IMR-90 (cell line): ENCODE measurements around the gene CAMTA1. TPM values are rescaled to one million over a fixed set of nuclear protein-coding genes. Genes with fewer than 3 reads are reported as not detected.

ENCODE experiments used
- ATAC-seq: fragments of 200-7000 bp; cut with Tn5 transposase; 2 replicates; pipeline ENCODE4 v1.9.1; 2020; ENCODE audit warnings: low read depth, mild to moderate bottlenecking, moderate library complexity
- BruUV-seq: library from RNA; stranded (reverse); fragments of 400-500 nt; replicated peaks from 2 replicates; lab custom pipeline; 2021; lab: Mats Ljungman, UMichigan
- CTCF ChIA-PET: fragments of 300-600 bp; formaldehyde crosslinking; extraction: SDS; loops from one replicate; lab custom pipeline; 2021; ENCODE audit warnings: antibody characterized with exemption; lab: Yijun Ruan, JAX
- POLR2A ChIA-PET: fragments of 300-600 bp; sonication (Branson Sonifier 250); formaldehyde crosslinking; loops from one replicate; lab custom pipeline; 2022; ENCODE audit warnings: antibody characterized with exemption; ENCODE audit not compliant: unreplicated experiment; lab: Charles Lee
- DNase-seq: peaks from one replicate; pipeline ENCODE4 v3.0.0; 2013
- H2AFZ ChIP-seq: replicated peaks from 2 replicates; pipeline ENCODE3; 2013; ENCODE audit warnings: low read length, mild to moderate bottlenecking; ENCODE audit not compliant: poor library complexity
- H2AK5ac ChIP-seq: 2 replicates; pipeline ENCODE4 v1.6.1; 2013; ENCODE audit warnings: low read depth, low read length, inconsistent platforms
- H2AK9ac ChIP-seq: replicated peaks from 2 replicates; pipeline ENCODE3; 2013; ENCODE audit warnings: mild to moderate bottlenecking, low read depth, low read length, moderate library complexity; ENCODE audit not compliant: poor library complexity
- H2BK120ac ChIP-seq: 2 replicates; pipeline ENCODE4 v1.6.1; 2013; ENCODE audit warnings: low read depth, low read length, inconsistent platforms
- H2BK15ac ChIP-seq: 3 replicates; pipeline ENCODE4 v1.6.1; 2013; ENCODE audit warnings: low read depth, low read length, inconsistent platforms
- H2BK20ac ChIP-seq: 2 replicates; pipeline ENCODE4 v1.6.1; 2013; ENCODE audit warnings: low read depth, mild to moderate bottlenecking, inconsistent platforms, low read length, moderate library complexity
- H2BK5ac ChIP-seq: 2 replicates; pipeline ENCODE4 v1.6.1; 2013; ENCODE audit warnings: mild to moderate bottlenecking, low read depth, low read length, inconsistent platforms; ENCODE audit not compliant: poor library complexity, severe bottlenecking
- H3K14ac ChIP-seq: replicated peaks from 2 replicates; pipeline ENCODE4 v1.6.1; 2013; ENCODE audit warnings: low read depth, low read length, inconsistent platforms
- H3K18ac ChIP-seq: 2 replicates; pipeline ENCODE4 v1.6.1; 2013; ENCODE audit warnings: low read depth, low read length, control low read depth
- H3K23ac ChIP-seq: 2 replicates; pipeline ENCODE4 v1.6.1; 2013; ENCODE audit warnings: low read depth, low read length, inconsistent platforms
- H3K27ac ChIP-seq: 2 replicates; pipeline ENCODE4 v1.5.1; 2013; ENCODE audit warnings: mild to moderate bottlenecking, control low read depth, low read length; ENCODE audit not compliant: insufficient read depth
- H3K27me3 ChIP-seq: 2 replicates; pipeline ENCODE4 v1.6.1; 2013; ENCODE audit warnings: low read length; ENCODE audit not compliant: control insufficient read depth, insufficient read depth
- H3K36me3 ChIP-seq: 2 replicates; pipeline ENCODE4 v1.6.1; 2013; ENCODE audit warnings: low read length, mixed read lengths; ENCODE audit not compliant: control insufficient read depth, insufficient read depth
- H3K4ac ChIP-seq: 2 replicates; pipeline ENCODE4 v1.6.1; 2013; ENCODE audit warnings: low read depth, low read length, inconsistent platforms
- H3K4me1 ChIP-seq: 2 replicates; pipeline ENCODE4 v1.6.1; 2013; ENCODE audit warnings: low read length, mixed read lengths; ENCODE audit not compliant: control insufficient read depth, insufficient read depth
- H3K4me2 ChIP-seq: 2 replicates; pipeline ENCODE4 v1.6.1; 2013; ENCODE audit warnings: low read depth, mild to moderate bottlenecking, control low read depth, low read length, moderate library complexity
- H3K4me3 ChIP-seq: 2 replicates; pipeline ENCODE4 v1.5.1; 2013; ENCODE audit warnings: low read depth, mild to moderate bottlenecking, control low read depth, low read length, moderate library complexity; ENCODE audit not compliant: insufficient read depth
- H3K56ac ChIP-seq: 2 replicates; pipeline ENCODE4 v1.6.1; 2013; ENCODE audit warnings: low read length, inconsistent platforms; ENCODE audit not compliant: insufficient read depth; ENCODE audit errors: extremely low read depth
- H3K79me1 ChIP-seq, 2 experiments: 2 replicates each; pipeline ENCODE4 v1.6.1; 2013; ENCODE audit warnings: low read length in 2 of 2, inconsistent platforms in 1 of 2, low read depth in 1 of 2
- H3K9ac ChIP-seq: 2 replicates; pipeline ENCODE4 v1.6.1; 2013; ENCODE audit warnings: low read depth, low read length, control low read depth
- H3K9me1 ChIP-seq: 2 replicates; pipeline ENCODE4 v1.6.1; 2013; ENCODE audit warnings: low read length, inconsistent platforms; ENCODE audit not compliant: insufficient read depth
- H3K9me3 ChIP-seq: 2 replicates; pipeline ENCODE4 v1.6.1; 2013; ENCODE audit warnings: low read length; ENCODE audit not compliant: control insufficient read depth, insufficient read depth
- H4K20me1 ChIP-seq: 2 replicates; pipeline ENCODE4 v1.6.1; 2013; ENCODE audit warnings: low read length, inconsistent platforms; ENCODE audit not compliant: insufficient read depth
- H4K5ac ChIP-seq: 2 replicates; pipeline ENCODE4 v1.6.1; 2013; ENCODE audit warnings: mild to moderate bottlenecking, low read depth, low read length, control low read depth
- H4K8ac ChIP-seq, 2 experiments: 2 replicates each; pipeline ENCODE4 v1.6.1; 2013; ENCODE audit warnings: low read depth in 2 of 2, low read length in 2 of 2, control low read depth in 1 of 2, inconsistent platforms in 1 of 2
- H4K91ac ChIP-seq: 2 replicates; pipeline ENCODE4 v1.6.1; 2013; ENCODE audit warnings: low read depth, low read length, inconsistent platforms; ENCODE audit not compliant: insufficient read depth
- BHLHE40 ChIP-seq: fragments of 150-350 bp; IDR thresholded peaks from 2 replicates; pipeline ENCODE4 v1.6.1; 2016; ENCODE audit warnings: mild to moderate bottlenecking, low read depth, low read length
- CEBPB ChIP-seq: IDR thresholded peaks from 2 replicates; pipeline ENCODE4 v1.6.1; 2012; ENCODE audit warnings: low read depth, low read length, improper control_type of control experiment
- CHD1 ChIP-seq: IDR thresholded peaks from 2 replicates; pipeline ENCODE4 v1.6.1; 2012; ENCODE audit warnings: low read depth, low read length, improper control_type of control experiment
- MAFK ChIP-seq: IDR thresholded peaks from 2 replicates; pipeline ENCODE4 v1.6.1; 2012; ENCODE audit warnings: low read depth, low read length, improper control_type of control experiment
- MAZ ChIP-seq: IDR thresholded peaks from 2 replicates; pipeline ENCODE4 v1.6.1; 2012; ENCODE audit warnings: low read depth, mild to moderate bottlenecking, low read length, improper control_type of control experiment, moderate library complexity, borderline replicate concordance
- MXI1 ChIP-seq: IDR thresholded peaks from 2 replicates; pipeline ENCODE4 v1.6.1; 2012; ENCODE audit warnings: low read depth, mild to moderate bottlenecking, low read length, moderate library complexity, borderline replicate concordance
- NFE2L2 ChIP-seq: fragments of 150-350 bp; IDR thresholded peaks from 2 replicates; pipeline ENCODE4 v1.6.1; 2016; ENCODE audit warnings: low read depth, mild to moderate bottlenecking, low read length
- POLR2A ChIP-seq: IDR thresholded peaks from 2 replicates; pipeline ENCODE4 v1.6.1; 2012; ENCODE audit warnings: mild to moderate bottlenecking, low read depth, low read length
- RAD21 ChIP-seq: IDR thresholded peaks from 2 replicates; pipeline ENCODE4 v1.6.1; 2012; ENCODE audit warnings: low read length, improper control_type of control experiment
- RCOR1 ChIP-seq: IDR thresholded peaks from 2 replicates; pipeline ENCODE4 v1.6.1; 2012; ENCODE audit warnings: mild to moderate bottlenecking, low read length, improper control_type of control experiment; ENCODE audit not compliant: insufficient replicate concordance
- RFX5 ChIP-seq: IDR thresholded peaks from 2 replicates; pipeline ENCODE4 v1.8.0; 2012; ENCODE audit warnings: low read depth, mild to moderate bottlenecking, low read length, moderate library complexity
- WGBS, 2 experiments: methylation state at CpG; one replicate each; pipeline versions ENCODE4 v1.1.5 to v1.1.7; 2013; ENCODE audit warnings: missing lambda C conversion rate in 2 of 2; ENCODE audit not compliant: insufficient read length in 1 of 2; ENCODE audit errors: extremely low coverage in 2 of 2; 5-methylcytosine and 5-hydroxymethylcytosine counted together
- dilution Hi-C: fragments of 300-500 bp; cut with HindIII; formaldehyde crosslinking; loops from one replicate; pipeline ENCODE4 v1.14.3; 2018; ENCODE audit warnings: low sequenced_read_pairs; ENCODE audit not compliant: unreplicated experiment
- in situ Hi-C: fragments of 300-500 bp; cut with MboI; formaldehyde crosslinking; loops from 3 replicates; pipeline ENCODE4 v1.14.3; 2019; ENCODE audit warnings: low sequenced_read_pairs, inconsistent platforms, mixed read lengths
- intact Hi-C: fragments of 100-400 bp; cut with micrococcal nuclease; formaldehyde crosslinking; loops from 2 replicates; pipeline ENCODE4 v1.10.0; 2022
- polyA plus RNA-seq, 3 experiments: library from polyadenylated mRNA; depleted of rRNA; stranded (reverse); fragments of >200 nt; gene quantifications; 2 replicates each; pipeline ENCODE4 v1.2.3, GENCODE V29; 2012; ENCODE audit warnings: low replicate concordance in 1 of 3
- total RNA-seq: library from RNA; depleted of rRNA; stranded (reverse); fragments of >200 nt; gene quantifications from 2 replicates; pipeline ENCODE4 v1.2.3, GENCODE V29; 2012
- TF ChIP-seq, protein P1 (sequence below): fragments of 150-350 bp; IDR thresholded peaks from 2 replicates; pipeline ENCODE4 v1.6.1; 2017; ENCODE audit warnings: mild to moderate bottlenecking, antibody characterized with exemption, low read length, low read depth

CAMTA1 gene
- total and polyA plus RNA-seq, 2 of the 4 experiments (the other 2 are of a cell fraction): 35.5 to 74.3 TPM

DNA sequence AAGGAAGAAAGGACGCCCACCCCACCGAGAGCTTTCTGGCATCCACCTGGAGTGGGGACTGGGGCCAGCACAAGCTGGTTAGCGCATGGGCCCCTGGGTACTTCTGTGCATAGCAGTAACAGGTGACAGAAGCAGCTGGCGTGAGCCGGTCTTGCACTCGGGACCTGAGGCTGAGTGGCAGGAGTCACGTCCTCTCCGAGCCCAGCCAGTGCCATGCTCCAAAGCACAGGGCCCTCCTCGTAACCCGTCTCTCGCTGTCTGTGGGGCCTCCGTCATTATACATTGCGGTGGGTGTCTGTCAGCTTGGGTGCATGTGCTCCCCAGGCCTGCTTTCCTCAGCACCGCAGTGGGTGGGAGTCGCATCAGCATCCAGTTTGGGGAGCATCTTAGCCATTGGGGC is 898.3 kb downstream of the CAMTA1 start:
- DNase-seq: no peak
- no peak overlapping the region for H3K9ac ChIP-seq
- CTCF ChIA-PET: no interaction called here
- no peak overlapping the region for H3K4me2 ChIP-seq
- H4K20me1 ChIP-seq: no peaks in the 10 kb centered on the region; the same call in 1 of the 2 replicates
- H3K27ac ChIP-seq: no peak overlapping the region
- H3K56ac ChIP-seq: no peak overlapping the region
- no peak for ATAC-seq
- H3K36me3 ChIP-seq: no peaks in the 10 kb centered on the region
- no peaks in the 10 kb centered on the region for H3K4me1 ChIP-seq
- BruUV-seq: no TSS peak
- H3K18ac ChIP-seq: no peak overlapping the region
- no peaks in the 10 kb centered on the region for H3K9me1 ChIP-seq
- no peak overlapping the region for H4K91ac ChIP-seq
- 95% methylated on average over 12 of the region's 15 CpGs; no CpG with 5 or more reads in 1 of the 2 experiments for WGBS, 2 experiments
- no peak overlapping the region for H4K5ac ChIP-seq
- H2AK5ac ChIP-seq: no peak overlapping the region
- H2BK15ac ChIP-seq: no peak overlapping the region
- no peaks in the 10 kb centered on the region for H3K9me3 ChIP-seq
- no peak overlapping the region for H2BK20ac ChIP-seq
- H3K14ac ChIP-seq: no peak overlapping the region
- no peak overlapping the region for H4K8ac ChIP-seq
- no peak overlapping the region for H3K4me3 ChIP-seq
- no peak overlapping the region for H2BK5ac ChIP-seq
- H2AK9ac ChIP-seq: no peak overlapping the region
- dilution Hi-C loops: no loop called here
- no peak overlapping the region for H2BK120ac ChIP-seq
- H3K27me3 ChIP-seq: peaks cover 49% of the 10 kb centered on the region
- no peaks in the 10 kb centered on the region for H3K79me1 ChIP-seq
- in situ Hi-C loops: no loop called here
- H3K23ac ChIP-seq: no peak overlapping the region
- no peak for TF ChIP-seq MXI1
- no peak for TF ChIP-seq RAD21
- TF ChIP-seq CHD1: no peak
- TF ChIP-seq CEBPB: no peak
- no peak for TF ChIP-seq BHLHE40
- no peak for TF ChIP-seq RFX5
- TF ChIP-seq NFE2L2: no peak
- TF ChIP-seq MAZ: no peak
- no peak for TF ChIP-seq MAFK
- no peak for TF ChIP-seq POLR2A
- TF ChIP-seq, protein P1, sequence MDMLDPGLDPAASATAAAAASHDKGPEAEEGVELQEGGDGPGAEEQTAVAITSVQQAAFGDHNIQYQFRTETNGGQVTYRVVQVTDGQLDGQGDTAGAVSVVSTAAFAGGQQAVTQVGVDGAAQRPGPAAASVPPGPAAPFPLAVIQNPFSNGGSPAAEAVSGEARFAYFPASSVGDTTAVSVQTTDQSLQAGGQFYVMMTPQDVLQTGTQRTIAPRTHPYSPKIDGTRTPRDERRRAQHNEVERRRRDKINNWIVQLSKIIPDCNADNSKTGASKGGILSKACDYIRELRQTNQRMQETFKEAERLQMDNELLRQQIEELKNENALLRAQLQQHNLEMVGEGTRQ: no peak
- TF ChIP-seq RCOR1: no peak
- intact Hi-C loops: no loop called here
- POLR2A ChIA-PET: no interaction called here
- no peak overlapping the region for H3K4ac ChIP-seq
- H2AFZ ChIP-seq: no peak overlapping the region
